NT2/D1 (cell line): Measurements from ENCODE around the gene LSM3.
"Not testable (repeated sequence)": the region's sequence is repeated elsewhere in the genome, so short reads cannot be mapped to it uniquely, and the experiment has no call there.

Experiments
- DNase-seq: peaks from one replicate; pipeline ENCODE4 v3.0.0-alpha.2; 2011; ENCODE audit warnings: low read depth, low spot score
- H3K27me3 ChIP-seq: 2 replicates; pipeline ENCODE4 v1.6.0; 2011; ENCODE audit warnings: mild to moderate bottlenecking; ENCODE audit not compliant: insufficient read length, insufficient read depth
- H3K36me3 ChIP-seq: 2 replicates; pipeline ENCODE4 v1.6.1; 2011; ENCODE audit warnings: mild to moderate bottlenecking, low read length, mixed read lengths; ENCODE audit not compliant: insufficient read depth, insufficient read length
- H3K4me1 ChIP-seq: 2 replicates; pipeline ENCODE4 v1.5.1; 2011; ENCODE audit not compliant: insufficient read depth, insufficient read length
- H3K4me3 ChIP-seq: 2 replicates; pipeline ENCODE4 v1.5.1; 2011; ENCODE audit warnings: low read depth; ENCODE audit not compliant: insufficient read length
- H3K9ac ChIP-seq: 2 replicates; pipeline ENCODE4 v1.6.0; 2011; ENCODE audit warnings: low read depth; ENCODE audit not compliant: insufficient read length
- H3K9me3 ChIP-seq: 2 replicates; pipeline ENCODE4 v1.5.1; 2011; ENCODE audit warnings: mild to moderate bottlenecking, low read length; ENCODE audit not compliant: insufficient read depth
- SUZ12 ChIP-seq: IDR thresholded peaks from 2 replicates; pipeline ENCODE4 v1.6.1; 2011; ENCODE audit not compliant: insufficient read length, insufficient read depth; ENCODE audit errors: extremely low read depth
- YY1 ChIP-seq: IDR thresholded peaks from 2 replicates; pipeline ENCODE4 v1.6.1; 2011; ENCODE audit not compliant: insufficient read length, insufficient read depth
- ZNF274 ChIP-seq: IDR thresholded peaks from 2 replicates; pipeline ENCODE4 v1.6.1; 2011; ENCODE audit warnings: mild to moderate bottlenecking, low read depth, low read length

Gene LSM3

GRCh38 chr3:14218355-14218754 lies 39.7 kb downstream of the LSM3 start:
- Histone ChIP-seq H3K4me3 (no peak overlapping the region), H3K27me3 (no peaks in the 10 kb centered on the region), H3K9me3 (peaks cover 41% of the 10 kb centered on the region), H3K9ac (no peak overlapping the region), H3K4me1 (no peaks in the 10 kb centered on the region), H3K36me3 (no peaks in the 10 kb centered on the region)
- TF ChIP-seq ZNF274 (no peak), YY1 (no peak), SUZ12 (no peak)
- DNase-seq = no peak

GRCh38 chr3:14220933-14221332 lies 42.3 kb downstream of the LSM3 start:
- no peaks in the 10 kb centered on the region for H3K27me3 ChIP-seq

DNA sequence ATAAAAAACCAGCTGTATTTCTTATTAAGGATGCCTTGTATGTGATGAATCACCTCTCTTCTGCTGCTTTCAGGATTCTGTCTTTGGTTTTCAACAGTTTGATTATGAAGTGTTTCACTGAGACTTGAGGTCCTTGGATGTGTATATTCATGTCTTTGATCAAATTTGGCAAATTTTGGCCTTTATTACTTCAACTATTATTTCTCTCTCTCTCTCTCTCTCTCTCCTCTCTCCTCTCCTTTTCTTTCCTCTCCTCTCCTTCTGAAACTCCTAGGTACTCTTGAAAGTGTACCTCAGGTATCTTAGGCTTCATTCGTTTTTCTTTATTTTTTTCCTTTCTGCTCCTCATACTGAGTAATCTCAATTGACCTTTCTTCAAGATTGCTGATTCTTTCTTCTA lies 43.3 kb downstream of the LSM3 start:
- peaks cover 33% of the 10 kb centered on the region for H3K9me3 ChIP-seq
- TF ChIP-seq YY1 (no peak), ZNF274 (no peak), SUZ12 (no peak)
- no peak for DNase-seq
- no peaks in the 10 kb centered on the region for H3K36me3 ChIP-seq
- peaks cover 9% of the 10 kb centered on the region for H3K4me1 ChIP-seq
- no peak overlapping the region for H3K4me3 ChIP-seq
- H3K27me3 ChIP-seq = no peaks in the 10 kb centered on the region
- no peak overlapping the region for H3K9ac ChIP-seq

More at GRCh38 chr3:14220933-14221332, 42.3 kb downstream of the LSM3 start:
- no peak for DNase-seq
- Histone ChIP-seq H3K9ac (no peak overlapping the region), H3K36me3 (no peaks in the 10 kb centered on the region), H3K4me3 (no peak overlapping the region), H3K9me3 (peaks cover 41% of the 10 kb centered on the region), H3K4me1 (peaks cover 9% of the 10 kb centered on the region)
- TF ChIP-seq ZNF274 (no peak), YY1 (no peak)

DNA sequence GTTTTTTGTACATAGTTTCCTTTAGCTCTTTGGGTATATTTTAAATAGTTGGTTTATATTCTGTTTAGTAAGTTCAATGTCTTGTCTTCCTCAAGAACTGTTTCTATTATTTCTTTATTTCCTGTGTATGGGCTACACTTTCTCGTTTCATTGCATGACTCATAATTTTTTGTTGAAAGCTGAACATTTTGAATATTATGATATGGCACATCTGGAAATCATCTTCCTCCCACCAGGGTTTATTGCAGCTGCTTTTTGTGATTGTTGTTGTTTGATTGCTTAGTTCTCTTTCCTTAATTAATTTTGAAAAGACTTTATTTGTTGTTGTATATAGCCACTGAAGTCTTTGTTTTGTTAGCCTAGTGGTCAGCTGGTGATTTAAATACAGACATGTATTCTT lies 43.8 kb downstream of the LSM3 start:
- peaks cover 33% of the 10 kb centered on the region for H3K9me3 ChIP-seq
- DNase-seq = no peak
- no peak overlapping the region for H3K9ac ChIP-seq
- H3K4me1 ChIP-seq = peaks cover 9% of the 10 kb centered on the region
- H3K4me3 ChIP-seq = no peak overlapping the region
- TF ChIP-seq YY1 (no peak), ZNF274 (no peak), SUZ12 (no peak)
- no peaks in the 10 kb centered on the region for H3K27me3 ChIP-seq
- no peaks in the 10 kb centered on the region for H3K36me3 ChIP-seq

GRCh38 chr3:14222900-14223594 lies 44.4 kb downstream of the LSM3 start:
- no peak overlapping the region for H3K9ac ChIP-seq
- no peak for DNase-seq
- no peak overlapping the region for H3K4me3 ChIP-seq
- H3K9me3 ChIP-seq = peaks cover 33% of the 10 kb centered on the region
- peaks cover 9% of the 10 kb centered on the region for H3K4me1 ChIP-seq
- H3K36me3 ChIP-seq = no peaks in the 10 kb centered on the region
- no peaks in the 10 kb centered on the region for H3K27me3 ChIP-seq
- TF ChIP-seq SUZ12 = no peak
- TF ChIP-seq YY1 = no peak
- TF ChIP-seq ZNF274 = no peak

DNA sequence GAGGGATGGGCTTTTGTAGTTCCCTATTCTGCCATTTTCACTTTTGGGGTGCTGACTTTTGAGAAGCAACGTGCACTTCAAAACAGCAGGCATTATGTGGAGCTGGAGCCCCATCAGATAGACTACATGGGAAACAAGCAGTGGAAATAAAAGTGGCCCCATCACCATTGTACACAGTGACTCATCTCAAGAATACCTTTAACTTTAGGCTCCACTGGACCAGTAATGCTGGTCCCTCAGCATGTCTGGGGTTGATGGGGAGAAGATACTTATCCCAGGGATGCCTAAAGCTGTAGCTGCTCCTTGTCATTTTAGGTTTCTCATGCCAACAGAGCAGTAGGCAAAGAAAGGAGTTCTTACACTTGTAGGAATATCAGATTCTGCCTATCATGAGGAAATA lies 45.0 kb downstream of the LSM3 start:
- no peaks in the 10 kb centered on the region for H3K27me3 ChIP-seq
- peaks cover 9% of the 10 kb centered on the region for H3K4me1 ChIP-seq
- no peak overlapping the region for H3K4me3 ChIP-seq
- no peak overlapping the region for H3K9ac ChIP-seq
- peaks cover 33% of the 10 kb centered on the region for H3K9me3 ChIP-seq
- no peak for DNase-seq
- no peaks in the 10 kb centered on the region for H3K36me3 ChIP-seq
- TF ChIP-seq ZNF274 (no peak), SUZ12 (no peak), YY1 (no peak)

DNA sequence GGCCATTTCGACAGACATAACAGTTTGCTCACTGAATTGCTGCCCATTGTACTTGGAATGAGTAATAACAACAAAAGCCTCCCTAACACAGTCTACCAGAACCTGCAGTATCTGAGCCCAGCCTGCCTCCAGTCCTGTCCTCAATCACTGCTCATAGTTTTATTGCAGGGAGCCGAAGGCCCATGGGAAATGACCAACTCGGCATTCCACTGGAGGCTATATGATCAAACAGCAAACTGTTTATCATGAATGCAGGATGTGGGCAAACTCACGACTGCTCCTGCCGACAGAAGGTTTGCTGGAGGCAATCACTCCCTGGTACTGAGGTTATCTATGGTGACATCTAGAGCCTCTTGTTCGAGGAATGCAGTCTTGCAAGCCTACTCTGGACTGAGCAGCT lies 46.3 kb downstream of the LSM3 start:
- no peak overlapping the region for H3K9ac ChIP-seq
- H3K9me3 ChIP-seq = peaks cover 27% of the 10 kb centered on the region
- H3K36me3 ChIP-seq = no peaks in the 10 kb centered on the region
- peaks cover 9% of the 10 kb centered on the region for H3K4me1 ChIP-seq
- DNase-seq = no peak
- H3K4me3 ChIP-seq = no peak overlapping the region
- TF ChIP-seq YY1 (no peak), SUZ12 (no peak), ZNF274 (no peak)
- no peaks in the 10 kb centered on the region for H3K27me3 ChIP-seq

GRCh38 chr3:14225421-14225820 lies 46.8 kb downstream of the LSM3 start:
- no peak for DNase-seq
- H3K9me3 ChIP-seq = peaks cover 22% of the 10 kb centered on the region
- no peak overlapping the region for H3K4me3 ChIP-seq
- H3K36me3 ChIP-seq = no peaks in the 10 kb centered on the region
- TF ChIP-seq SUZ12 (no peak), ZNF274 (no peak)
- no peak overlapping the region for H3K9ac ChIP-seq
- no peaks in the 10 kb centered on the region for H3K27me3 ChIP-seq
- peaks cover 9% of the 10 kb centered on the region for H3K4me1 ChIP-seq

DNA sequence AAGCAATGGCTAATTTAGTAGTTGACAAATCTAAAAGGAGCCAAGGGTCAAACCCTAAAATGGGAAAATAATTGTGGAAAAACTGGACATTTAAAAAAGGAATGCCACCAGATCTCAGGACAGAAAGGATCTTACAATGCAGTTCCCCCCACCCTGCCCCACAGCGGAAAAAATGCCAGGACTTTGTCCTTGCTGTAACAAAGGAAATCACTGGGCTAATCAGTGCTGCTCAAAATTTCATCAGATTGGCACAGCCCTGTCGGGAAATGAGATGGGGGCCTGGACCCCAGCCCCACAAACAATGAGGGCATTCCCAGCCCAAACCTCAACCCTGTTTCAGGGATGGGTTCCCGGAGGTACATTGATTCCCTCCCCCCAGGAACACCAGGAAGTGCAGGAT lies 47.7 kb downstream of the LSM3 start:
- not testable (repeated sequence) for H3K4me3 ChIP-seq, H3K27me3 ChIP-seq, H3K4me1 ChIP-seq, H3K36me3 ChIP-seq, H3K9ac ChIP-seq, DNase-seq
- peaks cover 13% of the 10 kb centered on the region for H3K9me3 ChIP-seq
